Breast epithelium (tissue), 3 donors: ENCODE results near the gene CTNND2.

Experiments used
- CTCF ChIP-seq, 3 donors: fragments of 450-650 bp; IDR thresholded peaks; one replicate each; pipeline ENCODE4 v1.5.1; 2016 to 2017; ENCODE audit warnings: antibody characterized with exemption in 3 of 3, mild to moderate bottlenecking in 3 of 3, moderate library complexity in 3 of 3
- POLR2A ChIP-seq: fragments of 450-650 bp; IDR thresholded peaks from one replicate; pipeline ENCODE4 v1.6.1; 2016; ENCODE audit warnings: antibody characterized with exemption, mild to moderate bottlenecking, moderate library complexity
- POLR2AphosphoS5 ChIP-seq, 3 donors: sonication (generic); formaldehyde crosslinking; IDR thresholded peaks; one replicate each; pipeline ENCODE4 v1.6.1; 2017; ENCODE audit warnings: antibody characterized with exemption in 3 of 3

GRCh38 chr5:11110128-11110527 is 794.1 kb downstream of the CTNND2 start:
- TF ChIP-seq CTCF (IDR thresholded peaks at IDR 0.05) (no peak), POLR2A (no peak), POLR2AphosphoS5 (IDR thresholded peaks at IDR 0.05) (no peak)
